ENCODE data around the gene ACBD7.

DNA sequence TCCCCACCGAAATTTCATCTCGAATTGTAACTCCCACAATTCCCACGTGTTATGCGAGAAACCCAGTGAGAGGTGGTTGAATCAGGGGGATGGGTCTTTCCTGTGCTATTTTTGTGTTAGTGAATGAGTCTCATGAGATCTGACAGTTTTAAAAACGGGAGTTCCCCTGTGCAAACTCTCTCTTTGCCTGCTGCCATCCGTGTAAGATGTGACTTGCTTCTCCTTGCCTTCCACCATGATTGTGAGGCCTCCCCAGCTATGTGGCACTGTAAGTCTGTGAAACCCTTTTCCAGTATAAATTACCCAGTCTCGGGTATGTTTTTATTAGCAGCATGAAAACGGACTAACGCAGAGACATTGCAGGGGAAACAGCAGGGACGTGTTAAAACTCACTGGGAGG, 50.2 kb downstream of the ACBD7 start:
- TF ChIP-seq POLR2AphosphoS5 (IDR thresholded peaks at IDR 0.05; ENCODE audit: low read depth, low read length) = no peak
- no peak for TF ChIP-seq POLR2A (IDR thresholded peaks at IDR 0.05; ENCODE audit: low read depth, low read length)
- no peak for TF ChIP-seq TAF1 (IDR thresholded peaks at IDR 0.05; ENCODE audit: borderline replicate concordance, low read depth, low read length)
